Trophoblast cell (in vitro differentiated cells and primary cell): ENCODE measurements around the gene GSS.
"Not testable (repeated sequence)": the region's sequence is repeated elsewhere in the genome, so short reads cannot be mapped to it uniquely, and the experiment has no call there.

Source experiments
- DNase-seq, 2 donors: peaks; one replicate each; pipeline ENCODE4 v3.0.0-alpha.2; 2016
- H2AFZ ChIP-seq: 2 replicates; pipeline ENCODE4 v1.6.1; 2013; ENCODE audit warnings: low read length, moderate library complexity, mild to moderate bottlenecking; ENCODE audit not compliant: insufficient read depth, poor library complexity
- H2AK5ac ChIP-seq: 2 replicates; pipeline ENCODE4 v1.6.1; 2013; ENCODE audit warnings: mild to moderate bottlenecking, low read length
- H2BK120ac ChIP-seq: 2 replicates; pipeline ENCODE4 v1.6.1; 2013; ENCODE audit warnings: low read length, mild to moderate bottlenecking, moderate library complexity; ENCODE audit not compliant: insufficient read depth, poor library complexity
- H2BK12ac ChIP-seq: 2 replicates; pipeline ENCODE4 v1.6.1; 2013; ENCODE audit warnings: mild to moderate bottlenecking, low read length, moderate library complexity
- H2BK5ac ChIP-seq: 2 replicates; pipeline ENCODE4 v1.6.1; 2013; ENCODE audit warnings: low read length, low read depth, moderate library complexity, mild to moderate bottlenecking; ENCODE audit not compliant: poor library complexity
- H3K14ac ChIP-seq: 2 replicates; pipeline ENCODE4 v1.6.1; 2013; ENCODE audit warnings: mild to moderate bottlenecking, low read length
- H3K18ac ChIP-seq: 2 replicates; pipeline ENCODE4 v1.6.1; 2013; ENCODE audit warnings: mild to moderate bottlenecking, low read length
- H3K23ac ChIP-seq: 2 replicates; pipeline ENCODE4 v1.6.1; 2013; ENCODE audit warnings: low read length
- H3K27ac ChIP-seq: 2 replicates; pipeline ENCODE4 v1.5.1; 2013; ENCODE audit warnings: low read depth, mild to moderate bottlenecking, inconsistent platforms, low read length, moderate library complexity
- H3K27me3 ChIP-seq: 2 replicates; pipeline ENCODE4 v1.6.1; 2013; ENCODE audit warnings: inconsistent platforms, mild to moderate bottlenecking, low read length, moderate library complexity; ENCODE audit not compliant: insufficient read depth
- H3K36me3 ChIP-seq, 2 experiments: 1 replicate in 1 of 2; 2 replicates in 1 of 2; pipeline ENCODE4 v1.6.1; 2013; ENCODE audit warnings: low read length in 2 of 2, mild to moderate bottlenecking in 2 of 2, moderate library complexity in 1 of 2; ENCODE audit not compliant: insufficient read depth in 2 of 2, control insufficient read depth in 1 of 2
- H3K4ac ChIP-seq: 2 replicates; pipeline ENCODE4 v1.6.1; 2013; ENCODE audit warnings: low read depth, mild to moderate bottlenecking, low read length, moderate library complexity
- H3K4me1 ChIP-seq, 2 experiments: 1 replicate in 1 of 2; 2 replicates in 1 of 2; pipeline ENCODE4 v1.6.1; 2013; ENCODE audit warnings: low read length in 2 of 2, mild to moderate bottlenecking in 2 of 2, moderate library complexity in 1 of 2; ENCODE audit not compliant: insufficient read depth in 2 of 2, control insufficient read depth in 1 of 2
- H3K4me2 ChIP-seq: 2 replicates; pipeline ENCODE4 v1.6.1; 2013; ENCODE audit warnings: inconsistent platforms, mild to moderate bottlenecking, low read length, moderate library complexity
- H3K4me3 ChIP-seq: 2 replicates; pipeline ENCODE4 v1.5.1; 2013; ENCODE audit warnings: mild to moderate bottlenecking, low read depth, low read length, inconsistent platforms
- H3K79me1 ChIP-seq: one replicate; pipeline ENCODE4 v1.6.1; 2013; ENCODE audit warnings: low read length
- H3K79me2 ChIP-seq: 2 replicates; pipeline ENCODE4 v1.6.1; 2013; ENCODE audit warnings: low read length, mild to moderate bottlenecking; ENCODE audit not compliant: control insufficient read depth, insufficient read depth, poor library complexity
- H3K9ac ChIP-seq: 2 replicates; pipeline ENCODE4 v1.6.1; 2013; ENCODE audit warnings: mild to moderate bottlenecking, low read length
- H3K9me3 ChIP-seq: 2 replicates; pipeline ENCODE4 v1.6.1; 2013; ENCODE audit warnings: low read depth, mild to moderate bottlenecking, control low read depth, inconsistent platforms, low read length; ENCODE audit not compliant: insufficient read depth
- H4K12ac ChIP-seq: 2 replicates; pipeline ENCODE4 v1.6.1; 2013; ENCODE audit warnings: low read depth, mild to moderate bottlenecking, low read length, moderate library complexity
- H4K8ac ChIP-seq: 2 replicates; pipeline ENCODE4 v1.6.1; 2013; ENCODE audit warnings: low read depth, mild to moderate bottlenecking, low read length, moderate library complexity
- H4K91ac ChIP-seq: one replicate; pipeline ENCODE4 v1.6.1; 2013; ENCODE audit warnings: low read depth, mild to moderate bottlenecking, low read length, moderate library complexity
- WGBS: extraction: QIAGEN DNeasy Blood & Tissue Kit; methylation state at CpG from one replicate; pipeline ENCODE4 v1.1.7; 2013; ENCODE audit warnings: missing lambda C conversion rate; ENCODE audit not compliant: insufficient read length, insufficient coverage; ENCODE audit errors: extremely low coverage; 5-methylcytosine and 5-hydroxymethylcytosine counted together

GSS gene

DNA sequence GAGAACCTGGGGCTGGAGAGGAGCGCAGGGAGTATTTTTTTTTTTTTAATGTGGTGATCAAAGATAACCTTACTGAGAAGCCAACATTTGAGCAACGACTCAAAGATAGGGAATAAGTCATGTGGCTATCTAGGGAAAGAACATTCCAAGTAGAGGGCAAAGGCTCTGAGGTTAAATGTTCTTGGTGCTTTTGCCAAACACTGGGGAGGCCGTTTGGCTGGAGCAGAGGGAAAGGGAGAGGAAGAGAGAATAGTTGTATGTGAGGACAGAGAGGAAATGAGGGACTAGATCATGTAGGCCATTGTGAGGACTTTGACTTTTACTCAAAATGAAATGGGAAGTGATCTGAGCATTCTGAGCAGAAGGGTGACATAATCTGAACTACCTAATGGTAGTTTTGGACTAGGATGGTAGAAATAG, 51.4 kb downstream of the GSS start:
- Histone ChIP-seq H2BK5ac (no peak overlapping the region), H2AK5ac (no peak overlapping the region), H3K4me1 (no peaks in the 10 kb centered on the region), H3K27me3 (no peaks in the 10 kb centered on the region), H3K79me1 (no peaks in the 10 kb centered on the region), H2BK12ac (no peak overlapping the region), H4K8ac (no peak overlapping the region), H3K9ac (no peak overlapping the region), H2AFZ (no peak overlapping the region), H2BK120ac (no peak overlapping the region), H3K4me2 (no peak overlapping the region), H3K23ac (no peak overlapping the region), H3K27ac (no peak overlapping the region), H3K18ac (no peak overlapping the region), H3K4me3 (no peak overlapping the region), H4K91ac (no peak overlapping the region), H3K9me3 (no peaks in the 10 kb centered on the region), H3K4ac (no peak overlapping the region), H3K36me3 (peaks cover 0 to 2% of the 10 kb centered on the region in 2 experiments), H3K79me2 (no peaks in the 10 kb centered on the region), H4K12ac (no peak overlapping the region), H3K14ac (no peak overlapping the region)
- no CpG with 5 or more reads among the region's 3 CpGs for WGBS
- no peak for DNase-seq

- not testable (repeated sequence) for H3K4me2 ChIP-seq, H3K27me3 ChIP-seq, H3K9ac ChIP-seq, H2BK12ac ChIP-seq, H2AK5ac ChIP-seq, H4K91ac ChIP-seq, H3K36me3 ChIP-seq, H2BK5ac ChIP-seq, H4K8ac ChIP-seq, H3K4me3 ChIP-seq, H3K27ac ChIP-seq, H3K4ac ChIP-seq, H4K12ac ChIP-seq, H3K14ac ChIP-seq, H2AFZ ChIP-seq, H3K79me1 ChIP-seq, H3K79me2 ChIP-seq, H3K9me3 ChIP-seq, H2BK120ac ChIP-seq, H3K18ac ChIP-seq, H3K4me1 ChIP-seq, DNase-seq, H3K23ac ChIP-seq
- no CpG with 5 or more reads among the region's 26 CpGs for WGBS
Measured at GRCh38 chr20:34898731-34899130, 56.9 kb downstream of the GSS start.

DNA sequence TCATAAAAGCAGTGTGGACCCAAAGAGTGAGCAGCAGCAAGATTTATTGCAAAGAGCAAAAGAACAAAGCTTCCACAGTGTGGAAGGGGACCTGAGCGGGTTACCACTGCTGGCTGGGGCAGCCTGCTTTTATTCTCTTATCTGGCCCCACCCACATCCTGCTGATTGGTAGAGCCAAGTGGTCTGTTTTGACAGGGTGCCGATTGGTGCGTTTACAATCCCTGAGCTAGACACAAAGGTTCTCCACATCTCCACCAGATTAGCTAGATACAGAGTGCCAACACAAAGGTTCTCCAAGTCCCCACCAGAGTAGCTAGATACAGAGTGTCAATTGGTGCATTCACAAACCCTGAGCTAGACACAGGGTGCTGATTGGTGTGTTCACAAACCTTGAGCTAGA, 57.5 kb downstream of the GSS start:
- H4K8ac ChIP-seq = not testable (repeated sequence)

DNA sequence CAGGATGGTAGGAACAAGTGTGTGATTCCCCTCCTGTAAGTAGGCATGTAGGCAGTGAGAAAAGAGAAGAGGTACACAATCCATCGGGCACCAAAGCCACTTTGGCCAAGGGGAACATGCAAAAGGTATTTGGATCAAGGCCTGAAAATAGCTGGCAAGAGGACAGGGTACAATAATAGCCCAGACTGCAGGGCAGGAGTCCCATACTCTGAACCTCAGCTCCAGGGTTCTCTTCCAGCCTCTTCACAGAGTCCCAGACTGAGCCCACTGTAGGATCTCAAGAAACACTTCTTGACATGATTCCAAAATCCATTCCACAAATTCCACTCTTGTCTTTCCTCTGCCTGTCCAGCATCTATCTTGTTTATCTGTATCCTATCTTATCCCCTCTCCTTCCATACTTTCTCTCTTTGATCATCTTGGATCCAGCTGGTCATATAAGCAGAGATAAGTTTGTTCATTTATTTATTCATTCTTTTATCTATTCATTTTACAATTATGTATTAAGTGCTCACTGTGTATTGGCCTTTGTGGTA, 59.5 kb downstream of the GSS start:
- no CpG with 5 or more reads among the region's 1 CpG for WGBS
- no peak overlapping the region for H3K4me3 ChIP-seq
- H3K36me3 ChIP-seq = peaks cover 0 to 3% of the 10 kb centered on the region in 2 experiments
- H4K12ac ChIP-seq = no peak overlapping the region
- no peak overlapping the region for H2BK120ac ChIP-seq
- H2AFZ ChIP-seq = no peak overlapping the region
- no peaks in the 10 kb centered on the region for H3K27me3 ChIP-seq
- no peak overlapping the region for H3K18ac ChIP-seq
- H3K14ac ChIP-seq = no peak overlapping the region
- H4K8ac ChIP-seq = no peak overlapping the region
- H3K9ac ChIP-seq = no peak overlapping the region
- peaks cover 0 to 2% of the 10 kb centered on the region in 2 experiments for H3K4me1 ChIP-seq
- H3K79me1 ChIP-seq = no peaks in the 10 kb centered on the region
- no peak for DNase-seq
- H3K79me2 ChIP-seq = no peaks in the 10 kb centered on the region
- H3K23ac ChIP-seq = no peak overlapping the region
- no peak overlapping the region for H2BK5ac ChIP-seq
- H2AK5ac ChIP-seq = no peak overlapping the region
- H3K9me3 ChIP-seq = no peaks in the 10 kb centered on the region
- no peak overlapping the region for H4K91ac ChIP-seq
- no peak overlapping the region for H3K4ac ChIP-seq
- H3K4me2 ChIP-seq = no peak overlapping the region
- H2BK12ac ChIP-seq = no peak overlapping the region
- H3K27ac ChIP-seq = no peak overlapping the region

More for the DNA sequence above, 57.5 kb downstream of the GSS start:
- not testable (repeated sequence) for H3K18ac ChIP-seq, H3K27me3 ChIP-seq, H3K4me3 ChIP-seq, H3K36me3 ChIP-seq, H3K79me1 ChIP-seq, H4K91ac ChIP-seq, H2AFZ ChIP-seq, H3K23ac ChIP-seq, H3K9me3 ChIP-seq, H3K4me1 ChIP-seq, H4K12ac ChIP-seq, H2BK12ac ChIP-seq, H3K14ac ChIP-seq, H3K4me2 ChIP-seq, H3K27ac ChIP-seq, H2AK5ac ChIP-seq, H3K4ac ChIP-seq, H2BK120ac ChIP-seq, H3K79me2 ChIP-seq, H3K9ac ChIP-seq, DNase-seq, H2BK5ac ChIP-seq
- no CpG with 5 or more reads among the region's 3 CpGs for WGBS
